BLaER1 treated with 17β-estradiol and CSF1 and Interleukin-3, amounts not matched to agents 10 nM and 100 nM (cell line): Measurements from ENCODE around the gene GGT6.
"Not testable (repeated sequence)": the region's sequence is repeated elsewhere in the genome, so short reads cannot be mapped to it uniquely, and the experiment has no call there.

Source experiments
- H3K27ac ChIP-seq, 11 experiments: shearing (Covaris generic); formaldehyde crosslinking; 2 replicates each; pipeline ENCODE4 v1.8.1; 2022
- H3K27me3 ChIP-seq, 11 experiments: shearing (Covaris generic); formaldehyde crosslinking; 2 replicates each; pipeline ENCODE4 v1.8.1; 2022
- H3K36me3 ChIP-seq, 11 experiments: shearing (Covaris generic); formaldehyde crosslinking; 2 replicates each; pipeline ENCODE4 v1.8.1; 2022
- H3K4me1 ChIP-seq, 10 experiments: shearing (Covaris generic); formaldehyde crosslinking; 2 replicates each; pipeline ENCODE4 v1.8.1; 2022
- H3K4me2 ChIP-seq, 11 experiments: shearing (Covaris generic); formaldehyde crosslinking; 2 replicates each; pipeline ENCODE4 v1.8.1; 2022
- H3K4me3 ChIP-seq, 10 experiments: shearing (Covaris generic); formaldehyde crosslinking; 2 replicates each; pipeline ENCODE4 v1.8.1; 2022
- H3K9ac ChIP-seq, 11 experiments: shearing (Covaris generic); formaldehyde crosslinking; 2 replicates each; pipeline ENCODE4 v1.8.1; 2022
- H3K9me3 ChIP-seq, 11 experiments: shearing (Covaris generic); formaldehyde crosslinking; replicated peaks in 1 of 11; 2 replicates each; pipeline ENCODE4 v1.8.1; 2022
- H4K20me1 ChIP-seq, 11 experiments: shearing (Covaris generic); formaldehyde crosslinking; 2 replicates each; pipeline ENCODE4 v1.8.1; 2022
- Cebpa-rat ChIP-seq, 11 experiments: shearing (Covaris generic); IDR thresholded peaks; 2 replicates each; pipeline ENCODE4 v1.8.1; 2022

GGT6 gene

DNA sequence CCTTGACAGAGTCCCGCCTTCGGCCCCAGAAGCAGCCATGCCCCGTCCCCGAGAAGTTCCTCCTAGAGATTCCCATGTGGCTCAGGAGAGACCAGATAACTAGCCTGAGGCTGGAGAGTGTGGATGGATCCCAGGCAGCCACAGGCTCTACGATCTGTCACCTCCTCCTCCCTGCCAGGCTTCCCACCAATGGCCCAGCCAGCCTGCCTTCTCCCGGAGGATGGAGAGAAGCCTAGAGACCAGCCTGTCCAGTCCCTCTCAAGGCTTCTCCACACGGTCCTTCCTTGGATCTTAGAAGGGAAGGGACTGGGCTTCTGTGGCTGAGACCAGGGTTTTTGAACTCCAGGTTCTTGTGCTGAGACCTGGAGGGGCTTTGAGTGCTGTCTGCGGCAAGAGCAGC is 22.3 kb upstream of the GGT6 start:
- H3K27me3 ChIP-seq, result peaks cover 48 to 61% (median 58%) of the 10 kb centered on the region in 11 experiments

DNA sequence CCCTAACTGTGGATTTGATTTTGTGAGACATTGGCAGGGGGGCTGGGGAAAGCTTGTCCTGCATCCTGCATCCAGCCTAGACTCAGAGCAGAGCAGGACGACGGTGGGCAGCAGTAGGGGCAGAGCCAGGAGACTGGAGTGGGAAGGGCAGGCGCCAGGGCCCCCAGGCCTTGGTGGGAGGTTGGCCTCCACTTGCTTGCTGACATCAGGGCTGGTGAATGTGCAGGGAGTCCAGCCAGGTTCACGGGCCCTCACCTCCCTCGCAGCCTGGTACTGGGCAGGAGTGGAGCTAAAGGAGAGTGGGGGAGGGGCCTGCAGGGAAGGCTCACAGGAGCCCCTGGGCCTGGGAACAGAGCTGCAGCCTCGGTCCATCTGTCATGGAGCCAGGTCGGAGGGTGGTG is 21.7 kb upstream of the GGT6 start:
- TF ChIP-seq Cebpa-rat (IDR thresholded peaks at IDR 0.05), result no peak
- H3K36me3 ChIP-seq, result no peaks in the 10 kb centered on the region
- peaks cover 0 to 25% (median 5%) of the 10 kb centered on the region in 11 experiments; a peak in 8 of 22 replicates for H4K20me1 ChIP-seq
- H3K4me1 ChIP-seq, result peaks cover 16 to 39% (median 33%) of the 10 kb centered on the region in 10 experiments
- peaks cover 48 to 57% (median 55%) of the 10 kb centered on the region in 11 experiments for H3K27me3 ChIP-seq
- no peak overlapping the region for H3K4me3 ChIP-seq
- H3K27ac ChIP-seq, result no peak overlapping the region
- no peaks in the 10 kb centered on the region for H3K9me3 ChIP-seq
- no peak overlapping the region for H3K9ac ChIP-seq
- no peak overlapping the region for H3K4me2 ChIP-seq

More for the DNA sequence above, 22.3 kb upstream of the GGT6 start:
- Histone ChIP-seq H3K9ac (no peak overlapping the region), H3K4me3 (no peak overlapping the region), H3K9me3 (no peaks in the 10 kb centered on the region), H3K4me1 (peaks cover 21 to 40% (median 34%) of the 10 kb centered on the region in 10 experiments), H3K27ac (no peak overlapping the region), H4K20me1 (peaks cover 0 to 25% (median 5%) of the 10 kb centered on the region in 11 experiments; a peak in 8 of 22 replicates), H3K4me2 (peak overlapping the region in 3 of 11 experiments; percentile 98 to 100 (median 98); a peak in 4 of 22 replicates), H3K36me3 (no peaks in the 10 kb centered on the region)
- TF ChIP-seq Cebpa-rat (IDR thresholded peaks at IDR 0.05), result no peak

DNA sequence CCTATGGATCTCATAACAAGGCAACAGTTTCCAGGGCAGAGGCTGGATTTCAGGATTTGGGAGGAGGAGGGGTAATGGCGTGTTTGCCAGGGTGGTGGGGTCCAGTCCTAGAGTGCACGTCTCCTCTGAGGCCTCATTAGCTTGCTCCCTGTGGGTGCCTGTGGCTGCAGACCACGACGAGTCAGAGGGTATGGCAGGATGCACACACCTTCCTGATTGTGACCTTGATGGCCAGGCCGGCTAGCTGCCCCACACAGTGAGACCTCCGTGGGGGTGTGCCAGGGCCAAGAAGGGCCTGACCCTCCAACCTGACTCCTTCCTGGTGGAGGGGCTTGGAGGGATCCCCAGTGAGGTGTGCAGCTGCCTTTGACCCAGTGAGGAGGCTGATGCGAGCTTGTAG is 19.9 kb upstream of the GGT6 start:
- H3K27me3 ChIP-seq, result peaks cover 34 to 41% (median 37%) of the 10 kb centered on the region in 11 experiments
- no peak overlapping the region for H3K4me2 ChIP-seq
- no peaks in the 10 kb centered on the region for H3K36me3 ChIP-seq
- peaks cover 0 to 24% (median 5%) of the 10 kb centered on the region in 11 experiments; a peak in 7 of 22 replicates for H4K20me1 ChIP-seq
- H3K9me3 ChIP-seq, result no peaks in the 10 kb centered on the region
- no peak overlapping the region for H3K4me3 ChIP-seq
- no peak overlapping the region for H3K27ac ChIP-seq
- peaks cover 21 to 48% (median 39%) of the 10 kb centered on the region in 10 experiments for H3K4me1 ChIP-seq
- H3K9ac ChIP-seq, result no peak overlapping the region
- no peak for TF ChIP-seq Cebpa-rat (IDR thresholded peaks at IDR 0.05)

DNA sequence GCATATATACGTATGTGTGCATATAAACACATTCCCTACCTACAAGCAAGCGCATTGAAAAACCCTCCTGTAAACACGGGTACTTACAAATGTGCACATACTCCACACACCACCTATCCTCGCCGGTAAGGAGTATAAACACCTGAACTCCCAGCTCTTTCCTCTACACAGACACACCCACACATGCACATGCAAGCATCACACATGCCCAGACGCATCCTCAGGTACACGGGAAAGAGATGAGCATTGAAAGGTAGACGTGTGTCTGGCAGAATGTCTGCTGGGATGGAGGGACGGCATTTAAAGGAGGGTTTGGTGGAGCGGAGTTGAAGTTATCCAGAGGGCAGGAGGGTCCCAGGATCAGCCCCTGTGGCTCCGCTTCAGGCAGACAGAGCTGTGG is 19.3 kb upstream of the GGT6 start:
- Histone ChIP-seq H4K20me1 (peaks cover 0 to 18% (median 2%) of the 10 kb centered on the region in 11 experiments; a peak in 5 of 22 replicates), H3K9ac (no peak overlapping the region), H3K9me3 (no peaks in the 10 kb centered on the region), H3K27ac (no peak overlapping the region), H3K4me1 (peaks cover 18 to 43% (median 36%) of the 10 kb centered on the region in 10 experiments), H3K27me3 (peaks cover 27 to 35% (median 31%) of the 10 kb centered on the region in 11 experiments), H3K4me2 (no peak overlapping the region), H3K4me3 (no peak overlapping the region), H3K36me3 (no peaks in the 10 kb centered on the region)
- no peak for TF ChIP-seq Cebpa-rat (IDR thresholded peaks at IDR 0.05)

DNA sequence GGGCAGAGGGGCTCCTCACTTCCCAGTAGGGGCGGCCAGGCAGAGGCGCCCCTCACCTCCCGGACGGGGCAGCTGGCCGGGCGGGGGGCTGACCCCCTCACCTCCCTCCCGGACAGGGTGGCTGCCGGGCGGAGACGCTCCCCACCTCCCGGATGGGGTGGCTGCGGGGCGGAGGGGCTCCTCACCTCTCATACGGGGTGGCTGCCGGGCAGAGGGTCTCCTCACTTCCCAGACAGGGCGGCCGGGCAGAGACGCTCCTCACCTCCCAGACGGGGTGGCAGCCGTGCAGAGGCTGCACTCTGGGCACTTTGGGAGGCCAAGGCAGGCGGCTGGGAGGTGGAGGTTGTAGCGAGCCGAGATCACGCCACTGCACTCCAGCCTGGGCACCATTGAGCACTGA is 18.0 kb upstream of the GGT6 start:
- Histone ChIP-seq H3K27me3 (peaks cover 14 to 21% (median 17%) of the 10 kb centered on the region in 11 experiments), H3K4me1 (peaks cover 15 to 30% (median 23%) of the 10 kb centered on the region in 10 experiments)
- H3K4me3 ChIP-seq, H3K36me3 ChIP-seq, H3K4me2 ChIP-seq, H3K9ac ChIP-seq, H4K20me1 ChIP-seq, H3K9me3 ChIP-seq, H3K27ac ChIP-seq: not testable (repeated sequence)

DNA sequence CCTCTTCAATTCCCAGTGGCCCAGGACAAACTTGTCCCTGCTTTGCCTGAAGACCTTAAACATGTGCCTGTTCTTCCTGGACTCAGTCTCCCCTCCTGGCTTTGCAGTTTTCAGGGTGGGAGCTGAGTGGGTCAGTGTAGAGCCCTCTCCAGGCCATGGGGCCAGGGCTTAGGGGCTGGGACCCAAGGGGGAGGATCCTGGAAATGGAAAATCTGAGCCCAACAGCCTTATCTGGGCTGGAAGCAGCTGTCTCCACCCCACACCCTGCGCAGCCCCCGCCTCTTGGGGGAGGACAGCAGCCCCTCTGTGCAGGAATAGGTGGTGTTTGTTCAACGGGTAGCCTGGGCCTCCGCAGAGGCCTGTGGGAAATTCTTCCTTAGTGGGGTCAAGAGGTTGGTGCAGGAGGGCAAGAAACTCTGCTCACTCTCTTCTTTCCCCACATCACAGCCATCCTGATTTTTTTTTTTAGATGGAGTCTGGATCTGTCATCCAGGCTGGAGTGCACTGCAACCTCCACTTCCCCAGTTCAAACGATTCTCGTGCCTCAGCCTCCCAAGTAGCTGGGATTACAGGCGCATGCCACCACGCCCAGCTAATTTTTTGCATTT is 17.1 kb upstream of the GGT6 start:
- TF ChIP-seq Cebpa-rat (IDR thresholded peaks at IDR 0.05), result no peak
- H3K27ac ChIP-seq, result peak overlapping the region in 7 of 11 experiments; percentile 24 to 57 (median 37); a peak in 9 of 22 replicates
- H3K9ac ChIP-seq, result peak overlapping the region in 7 of 11 experiments; percentile 16 to 59 (median 38); a peak in 10 of 22 replicates
- no peaks in the 10 kb centered on the region for H3K36me3 ChIP-seq
- peak overlapping the region in 10 of 11 experiments; percentile 29 to 83 (median 72); a peak in 19 of 22 replicates for H3K4me2 ChIP-seq
- no peak overlapping the region for H3K4me3 ChIP-seq
- H3K27me3 ChIP-seq, result peaks cover 6 to 13% (median 9%) of the 10 kb centered on the region in 11 experiments; a peak in 21 of 22 replicates
- H3K4me1 ChIP-seq, result peaks cover 15 to 25% (median 19%) of the 10 kb centered on the region in 10 experiments
- no peaks in the 10 kb centered on the region for H3K9me3 ChIP-seq
- H4K20me1 ChIP-seq, result no peaks in the 10 kb centered on the region

DNA sequence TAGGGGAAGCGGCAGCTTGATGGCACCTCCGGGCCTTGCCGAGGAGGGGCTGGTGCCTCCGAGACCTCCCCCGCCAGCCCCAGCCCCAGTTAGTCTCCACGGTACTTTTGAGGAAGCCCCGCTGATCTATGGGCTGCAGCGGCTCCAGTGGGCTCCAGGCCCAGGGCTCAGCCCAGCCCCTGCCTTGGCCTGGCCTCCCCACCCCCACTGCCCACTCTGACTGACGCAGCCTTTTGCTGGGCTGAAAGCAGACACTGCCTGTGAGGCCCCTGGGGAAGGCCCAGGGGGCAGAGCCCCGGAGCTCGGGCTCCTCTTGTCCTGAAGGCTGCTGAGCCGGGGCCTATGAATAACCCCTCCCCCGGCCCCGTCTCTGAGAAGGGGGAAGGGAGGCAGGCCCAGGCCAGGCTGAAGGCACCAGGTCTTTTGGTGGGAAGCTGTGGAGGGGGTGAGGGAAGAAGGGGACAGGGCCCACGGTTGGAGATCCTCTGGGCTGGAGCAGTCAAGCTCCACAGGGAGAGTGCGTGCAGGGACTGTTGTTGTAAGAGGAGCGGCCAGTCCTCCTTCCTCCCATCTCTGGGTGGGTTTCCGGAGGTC is 16.4 kb upstream of the GGT6 start:
- no peaks in the 10 kb centered on the region for H3K9me3 ChIP-seq
- peak overlapping the region in 7 of 11 experiments; percentile 16 to 59 (median 38); a peak in 12 of 22 replicates for H3K9ac ChIP-seq
- H3K36me3 ChIP-seq, result no peaks in the 10 kb centered on the region
- H3K27ac ChIP-seq, result peak overlapping the region in 7 of 11 experiments; percentile 24 to 57 (median 37); a peak in 10 of 22 replicates
- TF ChIP-seq Cebpa-rat (IDR thresholded peaks at IDR 0.05), result no peak
- no peak overlapping the region for H3K4me3 ChIP-seq
- H3K4me2 ChIP-seq, result peak overlapping the region in 10 of 11 experiments; percentile 29 to 83 (median 72); a peak in 20 of 22 replicates
- no peaks in the 10 kb centered on the region for H4K20me1 ChIP-seq
- peaks cover 15 to 25% (median 19%) of the 10 kb centered on the region in 10 experiments for H3K4me1 ChIP-seq
- peaks cover 0 to 6% (median 2%) of the 10 kb centered on the region in 11 experiments; a peak in 10 of 22 replicates for H3K27me3 ChIP-seq

DNA sequence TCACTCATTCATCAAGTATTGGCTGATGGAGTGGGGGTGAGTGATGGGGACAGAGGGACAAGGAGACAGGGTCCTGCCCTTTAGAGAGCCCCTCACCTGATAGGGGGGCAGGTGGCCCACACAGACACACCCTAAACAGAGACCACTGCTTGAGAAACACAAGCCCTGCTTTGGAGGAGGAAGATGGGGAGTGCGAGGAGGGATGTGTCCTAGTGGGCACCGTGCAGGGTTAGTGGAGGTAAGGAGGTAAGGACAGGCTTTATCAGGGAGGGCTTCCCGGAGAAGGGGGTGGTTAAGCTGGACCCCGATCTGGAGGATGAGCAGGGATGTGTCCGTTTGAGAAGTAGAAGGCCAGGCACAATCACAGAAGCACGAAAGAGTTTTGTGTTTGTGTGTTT is 15.8 kb upstream of the GGT6 start:
- H3K4me1 ChIP-seq, result peaks cover 15 to 25% (median 19%) of the 10 kb centered on the region in 10 experiments
- peak overlapping the region in 7 of 11 experiments; percentile 61 to 83 (median 74); a peak in 12 of 22 replicates for H3K4me2 ChIP-seq
- H4K20me1 ChIP-seq, result no peaks in the 10 kb centered on the region
- no peak for TF ChIP-seq Cebpa-rat (IDR thresholded peaks at IDR 0.05)
- H3K27ac ChIP-seq, result no peak overlapping the region
- 0 out of 22 replicates have a peak overlapping the region, but pooled peaks of 1 of the 11 experiments have one; percentile 13 for H3K9ac ChIP-seq
- no peaks in the 10 kb centered on the region for H3K9me3 ChIP-seq
- no peaks in the 10 kb centered on the region for H3K36me3 ChIP-seq
- H3K27me3 ChIP-seq, result no peaks in the 10 kb centered on the region
- no peak overlapping the region for H3K4me3 ChIP-seq

DNA sequence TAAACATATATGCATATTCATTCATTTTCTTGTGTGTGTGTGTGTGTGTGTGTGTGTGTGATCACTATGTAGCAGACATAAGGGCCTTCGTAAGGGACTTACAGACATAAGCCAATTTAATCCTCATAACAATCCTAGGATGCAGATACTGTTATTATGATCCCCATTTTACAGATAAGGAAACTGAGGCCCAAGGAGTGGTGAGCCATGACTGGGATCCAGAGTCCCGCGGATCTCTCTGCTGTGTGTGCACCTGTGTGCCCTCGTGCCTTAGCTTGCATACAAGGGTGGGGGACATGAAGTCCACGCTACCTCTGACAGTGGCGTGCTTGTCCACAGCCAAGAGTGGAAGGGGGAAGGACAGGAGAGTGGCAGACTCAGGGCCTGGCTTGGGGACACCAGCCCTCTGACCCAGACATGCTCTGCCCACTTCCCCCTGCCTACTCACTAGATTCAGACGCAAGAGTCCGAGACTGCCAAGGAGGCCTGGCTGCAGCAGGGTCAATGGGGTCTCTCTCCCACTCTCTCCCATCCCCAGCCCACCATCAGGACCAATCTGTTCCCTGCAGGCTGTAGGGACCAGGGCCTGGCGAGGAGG is 14.2 kb upstream of the GGT6 start:
- TF ChIP-seq Cebpa-rat (IDR thresholded peaks at IDR 0.05), result no peak
- no peak overlapping the region for H3K4me2 ChIP-seq
- H3K9me3 ChIP-seq, result no peaks in the 10 kb centered on the region
- H3K4me3 ChIP-seq, result no peak overlapping the region
- no peaks in the 10 kb centered on the region for H3K36me3 ChIP-seq
- no peaks in the 10 kb centered on the region for H4K20me1 ChIP-seq
- no peaks in the 10 kb centered on the region for H3K27me3 ChIP-seq
- H3K9ac ChIP-seq, result no peak overlapping the region
- no peak overlapping the region for H3K27ac ChIP-seq
- H3K4me1 ChIP-seq, result peaks cover 15 to 29% (median 21%) of the 10 kb centered on the region in 10 experiments
